K562 (cell line): Measurements from ENCODE around the gene TYMP.

Experiments
- CEBPB ChIP-seq: fragments of 450-650 bp; IDR thresholded peaks from 2 replicates; pipeline ENCODE4 v1.6.1; 2016; ENCODE audit warnings: missing genetic modification characterization, missing compliant biosample characterization
- CREM ChIP-seq: IDR thresholded peaks from 2 replicates; pipeline ENCODE4 v1.6.1; 2014; ENCODE audit warnings: antibody characterized with exemption, low read depth
- CSDE1 ChIP-seq, 2 experiments: fragments of 450-650 bp; IDR thresholded peaks; 2 replicates each; pipeline ENCODE4 v1.6.1; 2016; ENCODE audit warnings: mild to moderate bottlenecking in 1 of 2
- JUND ChIP-seq, 2 experiments: IDR thresholded peaks; 2 replicates in 1 of 2; 3 replicates in 1 of 2; pipeline ENCODE4 v1.6.1; 2011; ENCODE audit warnings: borderline replicate concordance in 2 of 2, low read depth in 2 of 2, low read length in 2 of 2, improper control_type of control experiment in 1 of 2, missing biosample characterization in 1 of 2, missing genetic modification characterization in 1 of 2, missing genetic modification reagents in 1 of 2
- MAX ChIP-seq: sonication (generic); formaldehyde crosslinking; IDR thresholded peaks from 2 replicates; pipeline ENCODE4 v1.9.0; 2022; ENCODE audit warnings: mild to moderate bottlenecking, missing genetic modification reagents
- PATZ1 ChIP-seq: fragments of 250-450 bp; sonication (Bioruptor Pico); IDR thresholded peaks from 2 replicates; pipeline ENCODE4 v1.5.0; 2020; ENCODE audit warnings: mild to moderate bottlenecking, borderline replicate concordance
- POLR2A ChIP-seq: fragments of 450-650 bp; conservative IDR thresholded peaks from 2 replicates; pipeline ENCODE4 v1.6.1; 2016
- SMARCE1 ChIP-seq: fragments of 450-650 bp; IDR thresholded peaks from 2 replicates; pipeline ENCODE4 v1.7.1; 2016; ENCODE audit warnings: mild to moderate bottlenecking
- ZBTB2 ChIP-seq: fragments of 450-650 bp; IDR thresholded peaks from 2 replicates; pipeline ENCODE4 v1.6.1; 2016; ENCODE audit warnings: antibody characterized with exemption

- TF ChIP-seq CSDE1 (IDR thresholded peaks at IDR 0.05): no peak
- no peak for TF ChIP-seq CREM
- TF ChIP-seq JUND (IDR thresholded peaks at IDR 0.05; ENCODE audit: borderline replicate concordance, low read depth, low read length): no peak
- TF ChIP-seq JUND (tag; IDR thresholded peaks at IDR 0.05; ENCODE audit: borderline replicate concordance, low read depth, low read length): no peak
- no peak for TF ChIP-seq CEBPB (tag)
- no peak for TF ChIP-seq MAX (CRISPR knock-in tag)
- no peak for TF ChIP-seq POLR2A
- TF ChIP-seq PATZ1 (CRISPR knock-in tag): no peak
- no peak for TF ChIP-seq ZBTB2
- TF ChIP-seq SMARCE1: no peak
These were observed 42.4 kb downstream of the TYMP start for GRCh38 chr22:50487290-50488005.
